ENCODE data around the gene PSPC1.

The PSPC1 gene

DNA sequence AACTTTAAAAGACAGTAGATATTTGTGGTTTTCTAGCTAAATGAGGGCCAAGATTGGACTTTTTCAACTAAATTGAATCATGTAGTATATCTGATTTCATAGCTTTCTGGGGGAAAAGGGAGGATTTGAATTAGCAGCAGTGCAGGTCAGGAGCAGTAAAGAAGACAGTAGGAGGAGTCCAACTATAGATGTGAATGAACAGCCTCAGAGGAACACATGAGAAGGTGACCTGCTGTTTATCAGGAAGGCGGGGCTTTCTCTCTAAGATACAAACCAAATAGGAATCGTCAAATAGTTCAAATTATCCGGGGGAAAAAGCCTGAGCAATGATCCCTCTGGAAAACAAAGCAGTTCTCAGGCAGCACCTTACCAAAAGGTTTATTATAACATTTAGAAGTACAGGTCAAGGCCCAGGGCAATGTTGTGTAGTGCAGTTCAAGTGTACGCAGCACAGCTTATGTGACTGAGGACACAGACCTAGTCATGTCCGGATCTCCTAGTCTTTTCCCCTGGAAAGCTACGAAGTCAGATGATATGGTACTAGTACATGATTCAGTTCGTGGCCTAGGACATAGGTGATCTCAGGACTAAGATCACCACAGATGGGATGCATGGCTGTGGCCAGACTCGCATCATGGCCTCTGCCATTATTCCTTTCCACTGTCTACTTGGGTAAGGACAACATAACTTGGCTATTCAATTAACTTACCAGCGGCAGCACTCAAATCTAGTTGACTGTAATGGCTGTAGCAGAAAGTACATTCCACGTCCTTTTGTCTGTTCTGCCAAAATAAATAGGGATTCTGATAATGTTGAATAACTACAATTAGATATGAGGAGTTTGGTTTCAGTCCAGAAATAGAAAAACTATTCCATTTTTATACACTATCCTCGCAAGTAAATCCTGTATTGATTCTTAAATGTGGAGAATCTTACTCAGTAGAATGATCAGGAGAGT, 109.0 kb downstream of the PSPC1 start:
- no peak for DNase-seq (ENCODE audit: low read depth in 2 of 2)

DNA sequence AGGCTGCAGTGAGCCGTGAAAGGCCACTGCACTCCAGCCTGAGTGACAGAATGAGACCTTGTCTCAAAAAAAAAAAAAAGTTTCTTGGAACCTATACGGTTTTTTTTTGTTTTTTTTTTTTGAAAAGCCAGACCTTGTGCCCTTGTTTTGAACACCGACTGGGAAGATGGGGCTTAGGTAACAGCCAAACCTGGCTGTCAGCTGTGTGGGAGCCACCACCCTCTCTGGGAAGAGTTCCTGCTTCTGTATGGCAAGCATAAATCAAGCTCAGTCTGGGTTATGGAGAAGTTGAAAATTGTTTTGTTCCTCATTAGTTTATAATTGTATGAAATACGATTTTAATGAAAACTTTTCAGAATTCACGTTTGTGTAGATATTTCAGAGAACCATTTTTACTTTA, 109.8 kb downstream of the PSPC1 start:
- no peak for DNase-seq (ENCODE audit: low read depth in 2 of 2)

- DNase-seq (ENCODE audit: low read depth in 2 of 2) = no peak
Observed at GRCh38 chr13:19670147-19670546, 112.6 kb downstream of the PSPC1 start.

- DNase-seq (ENCODE audit: low read depth in 2 of 2) = no peak
Observed at GRCh38 chr13:19668778-19669177, 114.0 kb downstream of the PSPC1 start.

- DNase-seq (ENCODE audit: low read depth in 2 of 2) = no peak
Observed at GRCh38 chr13:19665427-19665859, 117.3 kb downstream of the PSPC1 start.

GRCh38 chr13:19664481-19665230, 118.1 kb downstream of the PSPC1 start:
- DNase-seq (ENCODE audit: low read depth in 2 of 2) = no peak

GRCh38 chr13:19663416-19663979, 119.2 kb downstream of the PSPC1 start:
- DNase-seq (ENCODE audit: low read depth in 2 of 2) = no peak

GRCh38 chr13:19661561-19661960, 121.2 kb downstream of the PSPC1 start:
- DNase-seq (ENCODE audit: low read depth in 2 of 2) = no peak

GRCh38 chr13:19661126-19661525, 121.6 kb downstream of the PSPC1 start:
- DNase-seq (ENCODE audit: low read depth in 2 of 2) = no peak

DNA sequence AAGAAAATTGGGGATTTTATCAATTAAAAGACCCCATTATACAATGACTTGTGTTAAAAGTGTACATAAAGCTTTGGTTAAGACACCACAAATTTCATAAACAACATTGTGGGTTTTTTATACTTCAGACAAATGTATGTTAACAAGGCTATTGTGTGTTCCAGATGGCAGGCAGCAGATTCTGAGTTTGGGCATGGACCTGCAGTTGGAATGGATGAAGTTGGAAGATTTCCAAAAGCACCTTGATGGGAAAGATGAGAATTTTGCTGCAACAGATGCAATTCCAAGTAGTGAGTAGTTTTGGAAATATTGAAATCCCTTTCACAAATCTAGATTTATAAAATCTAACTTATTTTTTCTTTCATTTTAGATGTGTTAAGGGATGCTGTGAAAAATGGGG, 123.9 kb downstream of the PSPC1 start:
- DNase-seq (ENCODE audit: low read depth in 2 of 2) = no peak

DNA sequence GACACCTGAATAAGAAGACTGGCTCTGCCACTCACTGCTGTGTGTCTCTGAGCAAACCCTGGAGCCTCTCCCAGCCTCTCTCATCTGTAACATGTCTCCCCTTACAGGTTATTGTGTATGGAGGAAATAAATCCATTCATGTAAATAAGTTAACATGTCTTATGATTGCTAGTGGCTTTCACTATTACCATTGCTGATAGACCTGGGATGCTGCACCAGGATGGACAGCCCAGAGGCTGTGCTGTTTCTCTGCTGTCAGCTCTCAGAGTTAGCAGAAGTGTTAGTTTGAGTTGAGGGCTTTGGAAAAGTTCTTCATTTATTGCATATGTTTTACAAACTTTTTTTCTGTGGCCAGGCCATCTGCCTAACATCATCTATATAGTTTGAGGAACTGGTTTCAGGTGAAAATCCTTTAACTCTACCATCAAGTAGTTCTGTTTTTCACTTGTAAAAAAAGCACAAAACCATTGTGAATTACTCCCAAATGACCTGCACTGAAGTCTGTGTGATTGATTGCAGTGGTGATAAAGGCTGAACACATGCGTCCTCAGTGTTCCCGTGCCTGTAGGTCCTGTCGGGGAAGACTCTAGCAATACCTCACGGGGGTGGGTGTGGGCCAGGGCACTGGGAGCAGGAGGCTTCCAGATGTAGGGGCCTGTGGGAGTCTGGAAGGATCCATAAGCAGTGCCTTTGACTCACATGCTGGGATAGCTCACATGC, 124.7 kb downstream of the PSPC1 start:
- no peak for DNase-seq (ENCODE audit: low read depth in 2 of 2)
